SK-N-SH (cell line): ENCODE data around the gene AANAT.

Experiments
- JUND ChIP-seq: IDR thresholded peaks from 2 replicates; pipeline ENCODE4 v1.4.0; 2012
- MXI1 ChIP-seq: IDR thresholded peaks from 2 replicates; pipeline ENCODE4 v1.6.1; 2012; ENCODE audit warnings: mild to moderate bottlenecking, low read depth, low read length, improper control_type of control experiment
- RCOR1 ChIP-seq: fragments of 150-350 bp; IDR thresholded peaks from 2 replicates; pipeline ENCODE4 v1.6.1; 2017; ENCODE audit warnings: antibody characterized with exemption, low read length
- SIN3A ChIP-seq: IDR thresholded peaks from 2 replicates; pipeline ENCODE4 v1.6.1; 2012; ENCODE audit warnings: low read depth, mild to moderate bottlenecking, low read length, moderate library complexity, borderline replicate concordance
- TF ChIP-seq, protein P1 (sequence below): fragments of 200-600 bp; sonication (generic); IDR thresholded peaks from 2 replicates; pipeline ENCODE4 v1.6.1; 2017; ENCODE audit warnings: antibody characterized with exemption, mild to moderate bottlenecking, moderate library complexity
- TF ChIP-seq, protein P2 (sequence below): IDR thresholded peaks from 2 replicates; pipeline ENCODE4 v1.4.0; 2012; ENCODE audit warnings: low read depth

DNA sequence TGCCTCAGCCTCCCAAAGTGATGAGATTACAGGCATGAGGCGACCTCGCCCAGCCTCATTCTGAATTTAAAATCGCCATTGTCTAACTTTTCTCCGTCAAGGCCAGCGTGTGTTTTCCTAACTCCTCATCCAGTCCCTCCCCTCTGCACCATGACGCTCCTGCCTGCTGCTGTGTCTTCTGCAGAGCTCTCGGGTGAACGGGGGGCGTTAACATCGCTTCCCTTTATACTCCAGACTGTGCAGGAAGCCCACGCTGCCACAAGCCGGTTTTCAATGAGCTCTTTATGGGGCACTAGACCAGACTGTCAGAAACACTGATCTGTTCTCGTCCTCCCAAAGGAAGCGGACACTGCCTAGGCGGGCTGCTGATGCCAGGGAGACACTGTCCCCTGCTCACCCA, 13.2 kb downstream of the AANAT start:
- TF ChIP-seq RCOR1 (no peak), JUND (no peak), SIN3A (no peak), MXI1 (no peak)
- TF ChIP-seq, protein P1, sequence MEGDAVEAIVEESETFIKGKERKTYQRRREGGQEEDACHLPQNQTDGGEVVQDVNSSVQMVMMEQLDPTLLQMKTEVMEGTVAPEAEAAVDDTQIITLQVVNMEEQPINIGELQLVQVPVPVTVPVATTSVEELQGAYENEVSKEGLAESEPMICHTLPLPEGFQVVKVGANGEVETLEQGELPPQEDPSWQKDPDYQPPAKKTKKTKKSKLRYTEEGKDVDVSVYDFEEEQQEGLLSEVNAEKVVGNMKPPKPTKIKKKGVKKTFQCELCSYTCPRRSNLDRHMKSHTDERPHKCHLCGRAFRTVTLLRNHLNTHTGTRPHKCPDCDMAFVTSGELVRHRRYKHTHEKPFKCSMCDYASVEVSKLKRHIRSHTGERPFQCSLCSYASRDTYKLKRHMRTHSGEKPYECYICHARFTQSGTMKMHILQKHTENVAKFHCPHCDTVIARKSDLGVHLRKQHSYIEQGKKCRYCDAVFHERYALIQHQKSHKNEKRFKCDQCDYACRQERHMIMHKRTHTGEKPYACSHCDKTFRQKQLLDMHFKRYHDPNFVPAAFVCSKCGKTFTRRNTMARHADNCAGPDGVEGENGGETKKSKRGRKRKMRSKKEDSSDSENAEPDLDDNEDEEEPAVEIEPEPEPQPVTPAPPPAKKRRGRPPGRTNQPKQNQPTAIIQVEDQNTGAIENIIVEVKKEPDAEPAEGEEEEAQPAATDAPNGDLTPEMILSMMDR: no peak
- TF ChIP-seq, protein P2, sequence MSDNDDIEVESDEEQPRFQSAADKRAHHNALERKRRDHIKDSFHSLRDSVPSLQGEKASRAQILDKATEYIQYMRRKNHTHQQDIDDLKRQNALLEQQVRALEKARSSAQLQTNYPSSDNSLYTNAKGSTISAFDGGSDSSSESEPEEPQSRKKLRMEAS: no peak
